Fibroblast of lung (primary cell): ENCODE results near the gene ASIC1.

Experiments
- CTCF ChIP-seq, 2 donors: IDR thresholded peaks in 1 of 2; conservative IDR thresholded peaks in 1 of 2; 1 replicate in 1 of 2; 2 replicates in 1 of 2; pipeline ENCODE4 v1.5.1; 2011 to 2012; ENCODE audit warnings: low read length in 2 of 2, control low read depth in 1 of 2, inconsistent platforms in 1 of 2, low read depth in 1 of 2, mild to moderate bottlenecking in 1 of 2
- EZH2 ChIP-seq: IDR thresholded peaks from 2 replicates; pipeline ENCODE4 v1.5.1; 2012; ENCODE audit warnings: low read length, control low read depth, mild to moderate bottlenecking; ENCODE audit errors: missing control alignments

GRCh38 chr12:50082644-50083043, 25.2 kb downstream of the ASIC1 start:
- TF ChIP-seq CTCF (conservative IDR thresholded peaks at IDR 0.05 in 1 of 2, IDR thresholded peaks at IDR 0.05 in 1 of 2; ENCODE audit: low read depth in 1 of 2, low read length in 2 of 2) (no peak), EZH2 (no peak)
